ENCODE results near the gene DMRTC2. TPM values are rescaled to one million over a fixed set of nuclear protein-coding genes. Genes with fewer than 3 reads are reported as not detected.
A peak's percentile ranks its signal among the peaks of the same experiment; 100 is the strongest.

The DMRTC2 gene
- total RNA-seq, 4 donors from 2014 or later: not detected

GRCh38 chr19:41808663-41809566 is 35.9 kb upstream of the DMRTC2 start:
- H3K9me3 ChIP-seq: no peaks in the 10 kb centered on the region
- no peak overlapping the region for H3K4me3 ChIP-seq
- H3K36me3 ChIP-seq: no peaks in the 10 kb centered on the region
- H3K27me3 ChIP-seq: peaks cover 0 to 3% (median 0%) of the 10 kb centered on the region in 3 donors
- DNase-seq (peak; percentile 6 to 34), ATAC-seq (no peak)
- in situ Hi-C loops (cut with MboI; ENCODE audit: low sequenced_read_pairs in 4 of 4): no loop called here
- TF ChIP-seq, protein P1, sequence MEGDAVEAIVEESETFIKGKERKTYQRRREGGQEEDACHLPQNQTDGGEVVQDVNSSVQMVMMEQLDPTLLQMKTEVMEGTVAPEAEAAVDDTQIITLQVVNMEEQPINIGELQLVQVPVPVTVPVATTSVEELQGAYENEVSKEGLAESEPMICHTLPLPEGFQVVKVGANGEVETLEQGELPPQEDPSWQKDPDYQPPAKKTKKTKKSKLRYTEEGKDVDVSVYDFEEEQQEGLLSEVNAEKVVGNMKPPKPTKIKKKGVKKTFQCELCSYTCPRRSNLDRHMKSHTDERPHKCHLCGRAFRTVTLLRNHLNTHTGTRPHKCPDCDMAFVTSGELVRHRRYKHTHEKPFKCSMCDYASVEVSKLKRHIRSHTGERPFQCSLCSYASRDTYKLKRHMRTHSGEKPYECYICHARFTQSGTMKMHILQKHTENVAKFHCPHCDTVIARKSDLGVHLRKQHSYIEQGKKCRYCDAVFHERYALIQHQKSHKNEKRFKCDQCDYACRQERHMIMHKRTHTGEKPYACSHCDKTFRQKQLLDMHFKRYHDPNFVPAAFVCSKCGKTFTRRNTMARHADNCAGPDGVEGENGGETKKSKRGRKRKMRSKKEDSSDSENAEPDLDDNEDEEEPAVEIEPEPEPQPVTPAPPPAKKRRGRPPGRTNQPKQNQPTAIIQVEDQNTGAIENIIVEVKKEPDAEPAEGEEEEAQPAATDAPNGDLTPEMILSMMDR (IDR thresholded peaks at IDR 0.05 in 4 of 5, conservative IDR thresholded peaks at IDR 0.05 in 1 of 5): no peak
- TF ChIP-seq POLR2A (IDR thresholded peaks at IDR 0.05): no peak
- intact Hi-C loops (cut with DNase I; ENCODE audit: low total_unique reads): no loop called here
- H3K4me1 ChIP-seq: no peaks in the 10 kb centered on the region
- H3K27ac ChIP-seq: no peak overlapping the region

DNA sequence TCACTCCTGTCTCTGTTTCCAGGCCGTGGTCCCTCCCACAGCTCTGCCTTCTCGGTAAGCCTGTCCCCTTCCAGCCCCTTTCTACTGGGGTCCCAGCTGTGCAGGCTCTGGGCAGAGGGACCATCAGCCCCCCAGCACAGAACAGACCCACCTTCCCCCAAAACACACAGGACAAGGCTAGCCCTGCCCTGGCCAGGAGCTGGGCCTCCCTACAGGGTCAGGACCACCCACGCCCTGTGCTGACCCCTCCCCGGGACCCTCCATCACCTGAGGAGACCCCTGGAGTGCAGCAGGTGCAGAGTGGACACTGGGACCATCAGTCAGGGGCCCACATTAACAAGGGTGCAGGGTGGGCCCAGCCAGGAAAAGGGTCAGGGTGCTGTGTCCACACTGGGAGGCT is 34.5 kb upstream of the DMRTC2 start:
- H3K27me3 ChIP-seq: peaks cover 0 to 3% (median 0%) of the 10 kb centered on the region in 3 donors
- H3K4me1 ChIP-seq: no peaks in the 10 kb centered on the region
- DNase-seq: no peak
- intact Hi-C loops (cut with DNase I; ENCODE audit: low total_unique reads) (no loop called here), in situ Hi-C loops (cut with MboI; ENCODE audit: low sequenced_read_pairs in 4 of 4) (no loop called here)
- no peaks in the 10 kb centered on the region for H3K9me3 ChIP-seq
- ATAC-seq: no peak
- TF ChIP-seq POLR2A (IDR thresholded peaks at IDR 0.05): no peak
- TF ChIP-seq, protein P1 (IDR thresholded peaks at IDR 0.05 in 4 of 5, conservative IDR thresholded peaks at IDR 0.05 in 1 of 5): no peak
- no peak overlapping the region for H3K27ac ChIP-seq
- H3K36me3 ChIP-seq: no peaks in the 10 kb centered on the region
- no peak overlapping the region for H3K4me3 ChIP-seq

DNA sequence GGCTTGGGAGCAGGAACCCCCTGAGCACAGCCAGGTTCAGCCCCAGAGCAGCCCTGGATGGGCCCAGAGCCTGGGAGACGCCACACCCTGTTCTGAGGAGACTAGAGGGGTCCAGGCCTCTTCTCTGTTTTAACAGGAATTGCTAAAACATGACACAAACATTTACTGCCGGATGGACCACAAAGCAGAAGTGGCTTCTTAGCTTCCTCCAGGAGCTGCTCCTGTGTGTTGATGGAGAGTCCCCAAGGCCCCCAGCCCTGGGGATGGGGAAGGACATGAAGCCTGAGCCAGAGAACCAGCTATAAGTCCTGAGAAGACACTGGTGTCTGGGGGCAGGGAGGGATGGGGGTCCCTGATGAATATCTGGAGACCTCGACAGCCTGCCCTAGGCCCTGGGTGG is 33.8 kb upstream of the DMRTC2 start:
- intact Hi-C loops (cut with DNase I; ENCODE audit: low total_unique reads) (no loop called here), in situ Hi-C loops (cut with MboI; ENCODE audit: low sequenced_read_pairs in 4 of 4) (no loop called here)
- peak in 1 of 2 donors; percentile 18 for DNase-seq
- H3K4me1 ChIP-seq: no peaks in the 10 kb centered on the region
- ATAC-seq: no peak
- no peaks in the 10 kb centered on the region for H3K9me3 ChIP-seq
- H3K27ac ChIP-seq: no peak overlapping the region
- no peak for TF ChIP-seq POLR2A (IDR thresholded peaks at IDR 0.05)
- TF ChIP-seq, protein P1 (IDR thresholded peaks at IDR 0.05 in 4 of 5, conservative IDR thresholded peaks at IDR 0.05 in 1 of 5): no peak
- no peaks in the 10 kb centered on the region for H3K36me3 ChIP-seq
- peaks cover 0 to 3% (median 0%) of the 10 kb centered on the region in 3 donors for H3K27me3 ChIP-seq
- no peak overlapping the region for H3K4me3 ChIP-seq

DNA sequence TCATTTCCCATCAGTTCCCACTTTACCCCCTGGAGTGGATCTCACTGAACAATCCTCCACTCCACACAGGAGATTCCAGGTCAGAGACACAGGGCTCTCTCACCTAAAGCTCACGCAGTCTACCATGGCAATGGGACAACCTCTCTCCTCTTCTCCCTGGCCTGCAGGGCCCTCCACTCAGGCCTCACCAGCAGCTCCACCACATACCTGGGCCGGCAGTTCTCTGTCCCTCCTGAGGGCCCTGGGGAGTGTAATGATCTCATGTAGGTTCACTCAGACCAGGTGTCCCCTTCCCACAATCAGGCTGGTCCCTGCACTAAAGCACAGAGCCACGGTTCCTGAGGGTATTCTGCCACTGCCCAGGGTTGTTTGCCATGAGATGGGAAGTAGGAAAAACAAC is 32.9 kb upstream of the DMRTC2 start:
- Histone ChIP-seq H3K27me3 (peaks cover 0 to 3% (median 0%) of the 10 kb centered on the region in 3 donors), H3K36me3 (no peaks in the 10 kb centered on the region), H3K27ac (no peak overlapping the region), H3K9me3 (no peaks in the 10 kb centered on the region), H3K4me3 (no peak overlapping the region), H3K4me1 (no peaks in the 10 kb centered on the region)
- intact Hi-C loops (cut with DNase I; ENCODE audit: low total_unique reads): no loop called here
- DNase-seq: no peak
- TF ChIP-seq, protein P1 (IDR thresholded peaks at IDR 0.05 in 4 of 5, conservative IDR thresholded peaks at IDR 0.05 in 1 of 5): no peak
- TF ChIP-seq POLR2A (IDR thresholded peaks at IDR 0.05): no peak
- in situ Hi-C loops (cut with MboI; ENCODE audit: low sequenced_read_pairs in 4 of 4): no loop called here
- no peak for ATAC-seq
